ENCODE results near the gene IFI27.

Gene IFI27

GRCh38 chr14:94099006-94099405, 11.5 kb upstream of the IFI27 start:
- Mint-ChIP-seq H3K36me3 (ENCODE audit: low read depth) (peaks cover 12% of the 10 kb centered on the region), H3K9me3 (no peaks in the 10 kb centered on the region), H3K4me3 (no peak overlapping the region), H3K27ac (peak overlapping the region; percentile 10), H3K4me1 (peaks cover 29% of the 10 kb centered on the region), H3K27me3 (ENCODE audit: low read depth, poor library complexity) (no peaks in the 10 kb centered on the region)
- TF ChIP-seq, protein P1, sequence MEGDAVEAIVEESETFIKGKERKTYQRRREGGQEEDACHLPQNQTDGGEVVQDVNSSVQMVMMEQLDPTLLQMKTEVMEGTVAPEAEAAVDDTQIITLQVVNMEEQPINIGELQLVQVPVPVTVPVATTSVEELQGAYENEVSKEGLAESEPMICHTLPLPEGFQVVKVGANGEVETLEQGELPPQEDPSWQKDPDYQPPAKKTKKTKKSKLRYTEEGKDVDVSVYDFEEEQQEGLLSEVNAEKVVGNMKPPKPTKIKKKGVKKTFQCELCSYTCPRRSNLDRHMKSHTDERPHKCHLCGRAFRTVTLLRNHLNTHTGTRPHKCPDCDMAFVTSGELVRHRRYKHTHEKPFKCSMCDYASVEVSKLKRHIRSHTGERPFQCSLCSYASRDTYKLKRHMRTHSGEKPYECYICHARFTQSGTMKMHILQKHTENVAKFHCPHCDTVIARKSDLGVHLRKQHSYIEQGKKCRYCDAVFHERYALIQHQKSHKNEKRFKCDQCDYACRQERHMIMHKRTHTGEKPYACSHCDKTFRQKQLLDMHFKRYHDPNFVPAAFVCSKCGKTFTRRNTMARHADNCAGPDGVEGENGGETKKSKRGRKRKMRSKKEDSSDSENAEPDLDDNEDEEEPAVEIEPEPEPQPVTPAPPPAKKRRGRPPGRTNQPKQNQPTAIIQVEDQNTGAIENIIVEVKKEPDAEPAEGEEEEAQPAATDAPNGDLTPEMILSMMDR (IDR thresholded peaks at IDR 0.05), result no peak
- DNase-seq, result no peak

DNA sequence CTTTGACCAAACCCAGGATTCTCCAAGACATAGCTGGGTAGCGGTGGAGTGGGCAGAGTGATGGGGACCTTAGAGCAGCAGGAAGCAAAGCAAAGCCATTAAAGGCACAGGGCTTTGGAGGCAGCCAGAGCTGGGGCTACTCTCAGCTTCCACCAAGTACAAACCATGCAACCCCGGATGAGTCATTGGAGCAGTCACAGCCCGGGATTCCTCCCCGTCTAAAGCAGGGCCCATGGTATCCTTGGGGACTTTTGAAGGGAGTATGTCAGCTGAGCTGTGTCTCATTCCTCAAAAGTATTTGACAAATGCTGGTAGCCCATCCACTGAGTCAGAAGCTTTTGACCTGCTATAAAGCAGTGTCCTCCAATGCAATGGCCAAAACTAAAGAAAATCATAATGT, 9.7 kb upstream of the IFI27 start:
- Mint-ChIP-seq H3K4me1 (peaks cover 24% of the 10 kb centered on the region), H3K36me3 (ENCODE audit: low read depth) (peaks cover 12% of the 10 kb centered on the region), H3K27me3 (ENCODE audit: low read depth, poor library complexity) (no peaks in the 10 kb centered on the region), H3K4me3 (no peak overlapping the region), H3K9me3 (no peaks in the 10 kb centered on the region), H3K27ac (no peak overlapping the region)
- DNase-seq, result no peak
- TF ChIP-seq, protein P1 (IDR thresholded peaks at IDR 0.05), result no peak

DNA sequence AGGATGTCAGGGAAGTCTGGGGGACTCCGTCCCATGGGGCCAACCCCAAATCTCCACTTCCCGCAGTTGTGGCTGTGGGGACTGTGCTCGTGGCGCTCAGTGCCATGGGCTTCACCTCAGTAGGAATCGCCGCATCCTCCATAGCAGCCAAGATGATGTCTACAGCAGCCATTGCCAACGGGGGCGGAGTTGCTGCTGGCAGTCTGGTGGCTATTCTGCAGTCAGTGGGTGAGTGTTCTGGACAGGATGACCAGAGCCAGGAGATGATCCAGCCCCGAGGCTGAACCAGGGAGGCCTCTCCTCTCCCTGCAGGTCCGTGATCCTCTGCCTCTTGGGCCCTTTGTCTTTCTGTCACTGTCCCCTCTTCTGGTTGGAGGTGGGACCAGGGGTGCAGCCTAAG, 8.8 kb upstream of the IFI27 start:
- no peaks in the 10 kb centered on the region for H3K27me3 Mint-ChIP-seq (ENCODE audit: low read depth, poor library complexity)
- H3K4me3 Mint-ChIP-seq, result no peak overlapping the region
- peaks cover 17% of the 10 kb centered on the region for H3K36me3 Mint-ChIP-seq (ENCODE audit: low read depth)
- H3K4me1 Mint-ChIP-seq, result peaks cover 24% of the 10 kb centered on the region
- TF ChIP-seq, protein P1 (IDR thresholded peaks at IDR 0.05), result no peak
- no peak for DNase-seq
- no peaks in the 10 kb centered on the region for H3K9me3 Mint-ChIP-seq
- no peak overlapping the region for H3K27ac Mint-ChIP-seq

- no peaks in the 10 kb centered on the region for H3K9me3 Mint-ChIP-seq
- no peak overlapping the region for H3K4me3 Mint-ChIP-seq
- DNase-seq, result no peak
- H3K27ac Mint-ChIP-seq, result no peak overlapping the region
- H3K27me3 Mint-ChIP-seq (ENCODE audit: low read depth, poor library complexity), result no peaks in the 10 kb centered on the region
- H3K4me1 Mint-ChIP-seq, result peaks cover 24% of the 10 kb centered on the region
- TF ChIP-seq, protein P1 (IDR thresholded peaks at IDR 0.05), result no peak
- H3K36me3 Mint-ChIP-seq (ENCODE audit: low read depth), result peaks cover 15% of the 10 kb centered on the region
Measured at GRCh38 chr14:94102768-94103482, 7.6 kb upstream of the IFI27 start.

DNA sequence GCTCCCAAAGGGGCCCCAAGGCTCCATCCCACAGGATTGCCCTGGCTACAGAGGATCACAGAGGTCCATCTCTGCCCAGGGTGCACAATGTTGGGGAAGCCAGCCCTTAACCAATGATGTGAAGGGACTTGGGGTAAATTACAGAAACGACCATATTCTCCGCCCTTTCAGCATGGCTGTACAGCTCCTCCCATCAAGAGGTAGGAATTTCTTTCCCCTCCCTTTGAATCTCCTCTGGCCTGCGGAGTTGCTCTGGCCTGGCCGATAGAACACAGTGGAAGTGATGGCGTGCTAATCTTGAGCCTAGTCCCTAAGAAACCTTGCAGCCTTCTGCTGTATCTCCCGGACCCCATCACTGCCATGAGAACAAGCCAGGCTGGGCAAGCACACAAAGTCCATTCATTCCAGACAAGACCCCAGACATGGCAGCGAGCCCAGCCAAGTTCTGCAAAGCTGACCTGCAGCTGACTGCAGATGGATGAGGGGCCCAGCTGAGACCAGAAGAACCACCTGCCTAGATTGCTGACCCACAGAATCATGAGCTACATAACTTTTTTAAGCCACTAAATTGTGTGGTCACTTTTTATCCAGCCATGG, 6.9 kb upstream of the IFI27 start:
- Mint-ChIP-seq H3K27ac (peak overlapping the region; percentile 77), H3K27me3 (ENCODE audit: low read depth, poor library complexity) (no peaks in the 10 kb centered on the region)

More for the DNA sequence above, 6.9 kb upstream of the IFI27 start:
- no peak for DNase-seq
- TF ChIP-seq, protein P1 (IDR thresholded peaks at IDR 0.05), result no peak
- Mint-ChIP-seq H3K4me1 (peaks cover 22% of the 10 kb centered on the region), H3K9me3 (no peaks in the 10 kb centered on the region), H3K4me3 (no peak overlapping the region), H3K36me3 (ENCODE audit: low read depth) (peaks cover 17% of the 10 kb centered on the region)

Data from nephron progenitor cell (in vitro differentiated cells).